PFSK-1 (cell line): ENCODE data around the gene C1orf35.

Experiments used
- FOXP2 ChIP-seq: optimal IDR thresholded peaks from 2 replicates; pipeline ENCODE3; 2011; ENCODE audit warnings: borderline replicate concordance, control low read depth, inconsistent platforms; ENCODE audit not compliant: insufficient read depth; ENCODE audit errors: extremely low read length, extremely low read depth
- POLR2AphosphoS5 ChIP-seq: IDR thresholded peaks from 2 replicates; pipeline ENCODE4 v1.6.1; 2012; ENCODE audit warnings: low read depth, mild to moderate bottlenecking, control low read depth, low read length, moderate library complexity
- SIN3A ChIP-seq: IDR thresholded peaks from 2 replicates; pipeline ENCODE4 v1.6.1; 2012; ENCODE audit warnings: mild to moderate bottlenecking, low read length, moderate library complexity, borderline replicate concordance; ENCODE audit not compliant: insufficient read depth
- TAF1 ChIP-seq: IDR thresholded peaks from 2 replicates; pipeline ENCODE4 v1.6.1; 2012; ENCODE audit warnings: low read length, control low read depth, borderline replicate concordance; ENCODE audit not compliant: insufficient read depth
- TF ChIP-seq, protein P1 (sequence below), 2 experiments: IDR thresholded peaks; 2 replicates each; pipeline versions ENCODE4 v1.6.1 to v1.8.0; 2011 to 2012; ENCODE audit warnings: low read depth in 2 of 2, low read length in 2 of 2, control low read depth in 1 of 2, inconsistent platforms in 1 of 2, mild to moderate bottlenecking in 1 of 2, moderate library complexity in 1 of 2; ENCODE audit not compliant: insufficient read depth in 1 of 2

C1orf35 gene

DNA sequence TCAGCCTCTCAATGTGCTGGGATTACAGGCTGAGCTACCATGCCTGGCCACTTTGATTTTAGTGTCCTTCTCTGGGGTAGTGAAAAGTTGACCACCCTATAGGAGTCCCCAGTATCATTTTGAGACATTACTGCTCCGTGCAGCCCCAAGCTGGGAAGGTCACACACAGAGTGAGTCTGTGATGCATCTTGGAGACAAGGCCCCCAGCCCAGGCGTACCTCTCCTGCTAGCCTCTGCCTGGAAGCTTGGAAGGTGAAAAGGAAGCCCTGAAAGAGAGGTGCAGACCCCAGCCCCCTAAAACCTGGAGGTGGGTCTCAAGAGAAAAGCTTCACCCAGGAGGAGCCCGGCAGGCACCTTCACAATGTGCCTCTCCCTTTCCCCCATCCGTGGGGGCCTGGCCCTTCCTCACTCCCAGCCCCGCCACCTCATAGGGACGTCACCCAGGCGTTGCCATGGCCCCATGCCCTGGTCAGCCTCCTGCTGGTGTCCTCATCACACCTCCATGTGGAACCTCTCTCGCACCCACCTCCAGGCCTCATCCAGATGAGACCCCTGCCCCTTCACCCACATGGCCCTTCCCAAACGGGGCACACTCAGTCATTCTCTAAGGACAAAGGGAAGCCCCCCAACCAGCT is 26.2 kb downstream of the C1orf35 start:
- TF ChIP-seq SIN3A (no peak), FOXP2 (no peak), POLR2AphosphoS5 (no peak), TAF1 (no peak)
- TF ChIP-seq, protein P1, sequence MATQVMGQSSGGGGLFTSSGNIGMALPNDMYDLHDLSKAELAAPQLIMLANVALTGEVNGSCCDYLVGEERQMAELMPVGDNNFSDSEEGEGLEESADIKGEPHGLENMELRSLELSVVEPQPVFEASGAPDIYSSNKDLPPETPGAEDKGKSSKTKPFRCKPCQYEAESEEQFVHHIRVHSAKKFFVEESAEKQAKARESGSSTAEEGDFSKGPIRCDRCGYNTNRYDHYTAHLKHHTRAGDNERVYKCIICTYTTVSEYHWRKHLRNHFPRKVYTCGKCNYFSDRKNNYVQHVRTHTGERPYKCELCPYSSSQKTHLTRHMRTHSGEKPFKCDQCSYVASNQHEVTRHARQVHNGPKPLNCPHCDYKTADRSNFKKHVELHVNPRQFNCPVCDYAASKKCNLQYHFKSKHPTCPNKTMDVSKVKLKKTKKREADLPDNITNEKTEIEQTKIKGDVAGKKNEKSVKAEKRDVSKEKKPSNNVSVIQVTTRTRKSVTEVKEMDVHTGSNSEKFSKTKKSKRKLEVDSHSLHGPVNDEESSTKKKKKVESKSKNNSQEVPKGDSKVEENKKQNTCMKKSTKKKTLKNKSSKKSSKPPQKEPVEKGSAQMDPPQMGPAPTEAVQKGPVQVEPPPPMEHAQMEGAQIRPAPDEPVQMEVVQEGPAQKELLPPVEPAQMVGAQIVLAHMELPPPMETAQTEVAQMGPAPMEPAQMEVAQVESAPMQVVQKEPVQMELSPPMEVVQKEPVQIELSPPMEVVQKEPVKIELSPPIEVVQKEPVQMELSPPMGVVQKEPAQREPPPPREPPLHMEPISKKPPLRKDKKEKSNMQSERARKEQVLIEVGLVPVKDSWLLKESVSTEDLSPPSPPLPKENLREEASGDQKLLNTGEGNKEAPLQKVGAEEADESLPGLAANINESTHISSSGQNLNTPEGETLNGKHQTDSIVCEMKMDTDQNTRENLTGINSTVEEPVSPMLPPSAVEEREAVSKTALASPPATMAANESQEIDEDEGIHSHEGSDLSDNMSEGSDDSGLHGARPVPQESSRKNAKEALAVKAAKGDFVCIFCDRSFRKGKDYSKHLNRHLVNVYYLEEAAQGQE (IDR thresholded peaks at IDR 0.05; ENCODE audit: insufficient read depth in 1 of 2, low read depth in 2 of 2, low read length in 2 of 2): no peak

DNA sequence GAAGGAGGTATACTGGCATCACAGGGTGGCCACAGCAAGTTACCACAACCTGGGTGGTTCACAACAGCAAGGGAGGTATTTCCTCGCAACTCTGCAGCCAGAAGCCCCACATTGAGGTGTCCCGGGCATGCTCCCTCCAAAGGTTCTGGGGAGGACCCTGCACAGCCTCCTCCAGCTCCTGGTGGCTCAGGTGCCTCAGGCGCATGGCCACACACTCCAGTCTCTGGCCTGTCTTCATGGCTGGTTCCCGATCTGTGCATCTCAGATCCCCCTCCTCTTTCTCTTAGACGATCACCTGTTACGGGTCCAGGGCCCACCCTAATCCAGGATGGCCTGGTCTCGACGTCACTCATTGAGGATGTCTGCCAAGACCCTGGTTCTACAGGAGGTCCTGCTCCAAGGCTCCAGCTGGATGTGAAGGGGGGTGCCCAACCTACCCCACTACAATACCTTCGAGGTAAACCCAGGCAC is 27.3 kb downstream of the C1orf35 start:
- TF ChIP-seq SIN3A: no peak
- no peak for TF ChIP-seq POLR2AphosphoS5
- TF ChIP-seq FOXP2: no peak
- TF ChIP-seq, protein P1 (IDR thresholded peaks at IDR 0.05; ENCODE audit: insufficient read depth in 1 of 2, low read depth in 2 of 2, low read length in 2 of 2): no peak
- TF ChIP-seq TAF1: no peak

DNA sequence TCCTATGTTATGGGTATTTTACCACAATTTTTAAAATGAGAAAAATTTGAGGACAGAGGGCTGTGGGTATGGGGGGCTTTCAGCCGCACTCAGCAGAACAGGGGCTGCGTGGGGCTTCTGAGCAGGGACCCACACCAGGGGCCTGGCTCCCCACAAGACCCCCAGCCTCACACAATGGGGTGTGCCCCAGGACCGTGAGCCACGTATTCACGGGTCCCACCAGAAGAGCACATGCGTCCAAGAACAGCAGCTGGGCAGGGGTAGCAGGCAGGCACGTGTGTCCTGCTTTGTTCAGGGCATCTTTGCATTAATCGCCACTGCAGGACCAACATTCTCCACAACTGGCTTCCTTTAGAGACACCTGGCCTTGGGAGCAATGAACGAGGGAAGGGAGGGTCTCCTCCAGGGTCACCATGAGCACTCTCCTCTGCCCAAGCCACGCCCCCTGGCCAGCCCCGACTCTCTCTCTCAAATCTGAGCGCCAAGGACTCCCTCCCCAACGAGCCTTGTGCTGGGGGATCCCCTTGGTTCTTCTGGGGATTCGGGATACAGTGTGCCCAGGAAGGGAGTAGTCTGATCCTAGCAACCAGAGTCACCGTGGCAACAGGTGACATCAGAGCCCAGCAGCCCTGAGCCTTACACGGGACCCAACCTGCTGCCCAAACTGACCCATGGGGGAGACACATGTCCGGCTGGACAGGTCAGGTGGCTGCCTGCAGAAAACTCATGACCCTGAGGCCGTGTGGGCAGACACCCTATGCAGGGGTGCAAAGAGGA is 28.0 kb downstream of the C1orf35 start:
- TF ChIP-seq POLR2AphosphoS5 (no peak), TAF1 (no peak), SIN3A (no peak), FOXP2 (no peak)
- TF ChIP-seq, protein P1 (IDR thresholded peaks at IDR 0.05; ENCODE audit: insufficient read depth in 1 of 2, low read depth in 2 of 2, low read length in 2 of 2): no peak

DNA sequence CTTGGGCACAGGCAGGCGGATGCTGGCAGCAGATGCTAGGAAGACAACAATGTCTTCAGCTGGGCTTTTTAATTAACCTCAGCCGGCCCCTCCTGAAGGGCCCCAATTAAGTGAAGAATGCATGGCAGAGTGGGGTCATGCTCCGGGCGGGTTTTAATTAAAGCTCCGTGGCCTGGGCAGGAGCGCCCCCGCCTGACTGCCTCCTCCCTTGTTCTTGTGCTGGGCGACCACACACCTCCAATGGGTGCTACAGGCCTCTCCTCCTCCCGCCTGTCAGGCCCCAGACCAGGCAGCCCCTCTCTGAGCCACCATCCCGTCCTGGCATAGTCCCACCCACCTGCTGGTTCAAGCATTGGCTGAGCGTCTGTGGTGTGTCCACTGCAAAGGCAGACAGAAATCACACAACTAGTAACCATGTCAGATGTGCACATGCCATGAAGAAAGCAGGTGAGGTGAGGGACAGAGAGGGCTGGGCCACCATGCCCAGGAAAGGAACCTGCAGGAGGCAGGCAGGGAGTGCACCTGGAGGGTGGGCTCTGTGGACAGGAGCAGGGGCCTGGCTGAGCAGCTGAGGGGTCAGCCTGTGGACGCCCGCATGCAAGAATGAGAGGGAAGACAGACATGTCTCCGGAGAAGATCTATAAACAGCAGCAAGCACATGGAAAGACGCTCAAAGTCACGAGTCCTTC is 29.1 kb downstream of the C1orf35 start:
- TF ChIP-seq POLR2AphosphoS5: no peak
- TF ChIP-seq SIN3A: no peak
- no peak for TF ChIP-seq FOXP2
- TF ChIP-seq, protein P1 (IDR thresholded peaks at IDR 0.05; ENCODE audit: insufficient read depth in 1 of 2, low read depth in 2 of 2, low read length in 2 of 2): no peak
- TF ChIP-seq TAF1: no peak
